Measurements from ENCODE around the gene GOLGA5.
A peak's percentile ranks its signal among the peaks of the same experiment; 100 is the strongest.
"Not testable (repeated sequence)": the region's sequence is repeated elsewhere in the genome, so short reads cannot be mapped to it uniquely, and the experiment has no call there.

Gene GOLGA5

DNA sequence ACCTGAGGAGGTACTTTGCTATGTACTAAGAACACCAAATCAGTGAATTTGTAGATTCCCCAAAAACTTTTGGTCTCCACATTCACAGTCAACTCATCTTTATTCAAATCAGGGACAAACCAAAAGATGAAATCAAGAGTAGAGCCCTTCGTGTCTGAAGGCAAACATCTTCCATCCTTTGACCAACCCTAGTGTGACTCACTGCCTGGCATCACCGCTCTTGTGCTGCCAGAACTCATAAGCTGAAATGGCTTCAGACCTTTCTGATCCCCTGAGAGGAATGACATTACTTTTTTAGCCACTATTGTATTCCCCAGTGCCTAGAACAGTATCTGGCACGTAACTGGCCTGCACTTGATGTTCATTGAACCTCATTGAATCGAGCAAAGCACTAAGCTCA, 50.1 kb downstream of the GOLGA5 start:
- TF ChIP-seq, protein P1, sequence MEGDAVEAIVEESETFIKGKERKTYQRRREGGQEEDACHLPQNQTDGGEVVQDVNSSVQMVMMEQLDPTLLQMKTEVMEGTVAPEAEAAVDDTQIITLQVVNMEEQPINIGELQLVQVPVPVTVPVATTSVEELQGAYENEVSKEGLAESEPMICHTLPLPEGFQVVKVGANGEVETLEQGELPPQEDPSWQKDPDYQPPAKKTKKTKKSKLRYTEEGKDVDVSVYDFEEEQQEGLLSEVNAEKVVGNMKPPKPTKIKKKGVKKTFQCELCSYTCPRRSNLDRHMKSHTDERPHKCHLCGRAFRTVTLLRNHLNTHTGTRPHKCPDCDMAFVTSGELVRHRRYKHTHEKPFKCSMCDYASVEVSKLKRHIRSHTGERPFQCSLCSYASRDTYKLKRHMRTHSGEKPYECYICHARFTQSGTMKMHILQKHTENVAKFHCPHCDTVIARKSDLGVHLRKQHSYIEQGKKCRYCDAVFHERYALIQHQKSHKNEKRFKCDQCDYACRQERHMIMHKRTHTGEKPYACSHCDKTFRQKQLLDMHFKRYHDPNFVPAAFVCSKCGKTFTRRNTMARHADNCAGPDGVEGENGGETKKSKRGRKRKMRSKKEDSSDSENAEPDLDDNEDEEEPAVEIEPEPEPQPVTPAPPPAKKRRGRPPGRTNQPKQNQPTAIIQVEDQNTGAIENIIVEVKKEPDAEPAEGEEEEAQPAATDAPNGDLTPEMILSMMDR (IDR thresholded peaks at IDR 0.05; ENCODE audit: low read length, missing control alignments): no peak
- no peak overlapping the region for H3K4me3 ChIP-seq (replicated peaks; ENCODE audit: low read depth, low read length)
- DNase-seq (ENCODE audit: low read depth): no peak

GRCh38 chr14:92846162-92846897, 52.2 kb downstream of the GOLGA5 start:
- TF ChIP-seq, protein P1 (IDR thresholded peaks at IDR 0.05; ENCODE audit: low read length, missing control alignments): no peak
- H3K4me3 ChIP-seq (replicated peaks; ENCODE audit: low read depth, low read length): no peak overlapping the region
- peak; percentile 82 for DNase-seq (ENCODE audit: low read depth)

DNA sequence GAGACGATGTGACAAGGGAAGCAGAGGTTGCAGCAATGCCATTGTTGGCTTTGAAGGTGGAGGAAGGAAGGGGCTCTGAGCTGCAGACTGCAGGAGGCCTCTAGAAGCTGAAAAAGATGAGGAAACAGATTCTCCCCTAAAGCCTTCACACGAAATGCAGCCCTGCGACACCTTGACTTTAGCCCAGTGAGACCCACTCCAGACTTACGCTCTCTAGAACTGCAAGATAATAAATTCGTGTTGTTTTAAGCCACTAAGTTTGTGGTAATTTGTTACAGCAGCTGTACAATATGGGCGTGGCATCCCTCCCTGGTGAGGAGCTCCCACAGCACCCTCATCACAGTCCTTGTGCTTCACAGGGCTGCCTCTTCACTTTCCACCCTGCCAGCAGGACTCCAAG, 53.2 kb downstream of the GOLGA5 start:
- DNase-seq (ENCODE audit: low read depth): no peak
- no peak overlapping the region for H3K4me3 ChIP-seq (replicated peaks; ENCODE audit: low read depth, low read length)
- TF ChIP-seq, protein P1 (IDR thresholded peaks at IDR 0.05; ENCODE audit: low read length, missing control alignments): no peak

- TF ChIP-seq, protein P1 (IDR thresholded peaks at IDR 0.05; ENCODE audit: low read length, missing control alignments): no peak
- DNase-seq (ENCODE audit: low read depth): no peak
- H3K4me3 ChIP-seq (replicated peaks; ENCODE audit: low read depth, low read length): no peak overlapping the region
These were observed 53.6 kb downstream of the GOLGA5 start for GRCh38 chr14:92847749-92848148.

GRCh38 chr14:92848887-92849286, 54.8 kb downstream of the GOLGA5 start:
- no peak overlapping the region for H3K4me3 ChIP-seq (replicated peaks; ENCODE audit: low read depth, low read length)
- DNase-seq (ENCODE audit: low read depth): no peak
- TF ChIP-seq, protein P1 (IDR thresholded peaks at IDR 0.05; ENCODE audit: low read length, missing control alignments): no peak

DNA sequence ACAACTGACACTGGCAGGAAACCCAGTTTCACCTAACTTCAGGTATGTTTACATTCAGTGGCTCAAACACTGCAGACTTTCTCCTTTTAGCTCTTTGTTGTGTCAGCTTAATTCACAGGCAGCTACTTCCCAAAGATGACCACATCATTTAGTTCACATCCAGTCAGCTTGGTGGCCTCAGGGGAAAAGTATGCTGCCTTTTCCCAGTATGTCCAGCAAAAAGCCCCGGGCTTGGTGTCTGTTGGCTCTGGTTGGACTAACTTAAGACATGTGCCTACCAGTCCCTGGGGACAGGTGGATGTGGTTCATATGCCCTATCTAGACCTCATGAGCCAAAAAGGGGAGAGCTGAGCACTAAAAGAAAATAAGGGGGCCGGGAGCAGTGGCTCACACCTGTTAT, 56.4 kb downstream of the GOLGA5 start:
- no peak overlapping the region for H3K4me3 ChIP-seq (replicated peaks; ENCODE audit: low read depth, low read length)
- DNase-seq (ENCODE audit: low read depth): peak; percentile 8
- TF ChIP-seq, protein P1 (IDR thresholded peaks at IDR 0.05; ENCODE audit: low read length, missing control alignments): no peak

- H3K4me3 ChIP-seq (replicated peaks; ENCODE audit: low read depth, low read length); DNase-seq (ENCODE audit: low read depth): not testable (repeated sequence)
These were observed 59.0 kb downstream of the GOLGA5 start for GRCh38 chr14:92853136-92853535.

Measured in fibroblast of pulmonary artery (primary cell).